ENCODE measurements around the gene SASH1.

Gene SASH1

GRCh38 chr6:148472171-148473105 lies 129.8 kb downstream of the SASH1 start:
- no peak for DNase-seq (ENCODE audit: extremely low spot score)
- TF ChIP-seq CTCF (IDR thresholded peaks at IDR 0.05; ENCODE audit: control extremely low read depth, extremely low read depth, low read depth, missing control alignments): no peak
- CTCF ChIA-PET: interaction anchor here (1.6 kb wide), 1 partner anchor 9 kb away, joined by 6 read pairs; no protein-coding TSS in a partner anchor
- POLR2A ChIA-PET: no interaction called here

- DNase-seq (ENCODE audit: extremely low spot score): no peak
- ChIA-PET CTCF (interaction anchor here (2.0 kb wide), 1 partner anchor 14 kb away, joined by 6 read pairs; no protein-coding TSS in a partner anchor), POLR2A (no interaction called here)
- no peak for TF ChIP-seq CTCF (IDR thresholded peaks at IDR 0.05; ENCODE audit: control extremely low read depth, extremely low read depth, low read depth, missing control alignments)
Observed at GRCh38 chr6:148479497-148479896, 136.9 kb downstream of the SASH1 start.

- no peak for TF ChIP-seq CTCF (IDR thresholded peaks at IDR 0.05; ENCODE audit: control extremely low read depth, extremely low read depth, low read depth, missing control alignments)
- CTCF ChIA-PET: interaction anchor here (1.8 kb wide), 1 partner anchor 22 kb away, joined by 7 read pairs; no protein-coding TSS in a partner anchor
- no peak for DNase-seq (ENCODE audit: extremely low spot score)
- POLR2A ChIA-PET: no interaction called here
Observed at GRCh38 chr6:148487461-148487860, 144.8 kb downstream of the SASH1 start.

GRCh38 chr6:148491638-148492251 lies 149.1 kb downstream of the SASH1 start:
- POLR2A ChIA-PET: no interaction called here
- no peak for DNase-seq (ENCODE audit: extremely low spot score)
- CTCF ChIA-PET: no interaction called here
- TF ChIP-seq CTCF (IDR thresholded peaks at IDR 0.05; ENCODE audit: control extremely low read depth, extremely low read depth, low read depth, missing control alignments): no peak

- CTCF ChIA-PET: no interaction called here
Observed at GRCh38 chr6:148492654-148493290, 150.1 kb downstream of the SASH1 start.

More at GRCh38 chr6:148492654-148493290, 150.1 kb downstream of the SASH1 start:
- no peak for DNase-seq (ENCODE audit: extremely low spot score)
- POLR2A ChIA-PET: no interaction called here
- TF ChIP-seq CTCF (IDR thresholded peaks at IDR 0.05; ENCODE audit: control extremely low read depth, extremely low read depth, low read depth, missing control alignments): no peak

All from GM10248 (cell line).